ENCODE results near the gene KIAA1217. TPM values are rescaled to one million over a fixed set of nuclear protein-coding genes. Genes with fewer than 3 reads are reported as not detected.
"Not testable (repeated sequence)": the region's sequence is repeated elsewhere in the genome, so short reads cannot be mapped to it uniquely, and the experiment has no call there.

Gene KIAA1217
- polyA plus RNA-seq, 3 donors = not detected

- H3K9me3 ChIP-seq (replicated peaks in 1 of 2; ENCODE audit: control insufficient read depth in 1 of 2, insufficient read depth in 1 of 2, low read length in 2 of 2) = peaks cover 0 to 3% of the 10 kb centered on the region in 2 donors
- Mint-ChIP-seq H3K4me3 (no peak overlapping the region), H3K36me3 (no peaks in the 10 kb centered on the region), H3K9me3 (peaks cover 0 to 5% (median 0%) of the 10 kb centered on the region in 7 donors), H3K4me1 (no peaks in the 10 kb centered on the region), H3K27me3 (ENCODE audit: low read depth in 3 of 3) (peaks cover 0 to 4% (median 2%) of the 10 kb centered on the region in 3 donors), H3K27ac (no peak overlapping the region)
- H2AFZ ChIP-seq (ENCODE audit: insufficient read depth, low read depth, low read length, poor library complexity, severe bottlenecking) = no peak overlapping the region
- H3K4me3 ChIP-seq (replicated peaks in 1 of 3; ENCODE audit: low read depth in 2 of 3, low read length in 3 of 3) = no peak overlapping the region
- H3K4me2 ChIP-seq (replicated peaks; ENCODE audit: extremely low read depth, low read length, poor library complexity, severe bottlenecking) = no peak overlapping the region
- no peaks in the 10 kb centered on the region for H3K79me2 ChIP-seq (ENCODE audit: insufficient read depth, low read length)
- H4K20me1 ChIP-seq (ENCODE audit: insufficient read depth, low read length) = no peaks in the 10 kb centered on the region
- TF ChIP-seq, protein P1, sequence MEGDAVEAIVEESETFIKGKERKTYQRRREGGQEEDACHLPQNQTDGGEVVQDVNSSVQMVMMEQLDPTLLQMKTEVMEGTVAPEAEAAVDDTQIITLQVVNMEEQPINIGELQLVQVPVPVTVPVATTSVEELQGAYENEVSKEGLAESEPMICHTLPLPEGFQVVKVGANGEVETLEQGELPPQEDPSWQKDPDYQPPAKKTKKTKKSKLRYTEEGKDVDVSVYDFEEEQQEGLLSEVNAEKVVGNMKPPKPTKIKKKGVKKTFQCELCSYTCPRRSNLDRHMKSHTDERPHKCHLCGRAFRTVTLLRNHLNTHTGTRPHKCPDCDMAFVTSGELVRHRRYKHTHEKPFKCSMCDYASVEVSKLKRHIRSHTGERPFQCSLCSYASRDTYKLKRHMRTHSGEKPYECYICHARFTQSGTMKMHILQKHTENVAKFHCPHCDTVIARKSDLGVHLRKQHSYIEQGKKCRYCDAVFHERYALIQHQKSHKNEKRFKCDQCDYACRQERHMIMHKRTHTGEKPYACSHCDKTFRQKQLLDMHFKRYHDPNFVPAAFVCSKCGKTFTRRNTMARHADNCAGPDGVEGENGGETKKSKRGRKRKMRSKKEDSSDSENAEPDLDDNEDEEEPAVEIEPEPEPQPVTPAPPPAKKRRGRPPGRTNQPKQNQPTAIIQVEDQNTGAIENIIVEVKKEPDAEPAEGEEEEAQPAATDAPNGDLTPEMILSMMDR (IDR thresholded peaks at IDR 0.05) = no peak
- DNase-seq = no peak
- no peaks in the 10 kb centered on the region for H3K36me3 ChIP-seq (replicated peaks in 1 of 2; ENCODE audit: control insufficient read depth in 1 of 2, insufficient read depth in 2 of 2, low read length in 2 of 2)
- WGBS (ENCODE audit: insufficient coverage) = no CpG with 5 or more reads among the region's 6 CpGs
- no peak overlapping the region for H3K9ac ChIP-seq (ENCODE audit: insufficient read depth, low read length, poor library complexity, severe bottlenecking)
- no peaks in the 10 kb centered on the region for H3K4me1 ChIP-seq (ENCODE audit: control insufficient read depth in 1 of 2, insufficient read depth in 2 of 2, low read length in 2 of 2)
- no peak overlapping the region for H3K27ac ChIP-seq (ENCODE audit: low read depth in 1 of 2, low read length in 2 of 2)
- intact Hi-C loops (cut with micrococcal nuclease) = no loop called here
- no peaks in the 10 kb centered on the region for H3K27me3 ChIP-seq (ENCODE audit: control insufficient read depth in 2 of 2, insufficient read depth in 2 of 2, low read length in 2 of 2)
These were observed 272.3 kb downstream of the KIAA1217 start for GRCh38 chr10:24481241-24481640.

- H3K9ac ChIP-seq (ENCODE audit: insufficient read depth, low read length, poor library complexity, severe bottlenecking); H3K4me1 Mint-ChIP-seq; H3K9me3 Mint-ChIP-seq; H3K27ac ChIP-seq (ENCODE audit: low read depth in 1 of 2, low read length in 2 of 2); H3K36me3 ChIP-seq (replicated peaks in 1 of 2; ENCODE audit: control insufficient read depth in 1 of 2, insufficient read depth in 2 of 2, low read length in 2 of 2); intact Hi-C loops (cut with micrococcal nuclease); DNase-seq; H3K27me3 ChIP-seq (ENCODE audit: control insufficient read depth in 2 of 2, insufficient read depth in 2 of 2, low read length in 2 of 2); H4K20me1 ChIP-seq (ENCODE audit: insufficient read depth, low read length); H2AFZ ChIP-seq (ENCODE audit: insufficient read depth, low read depth, low read length, poor library complexity, severe bottlenecking); H3K79me2 ChIP-seq (ENCODE audit: insufficient read depth, low read length); H3K27ac Mint-ChIP-seq; H3K4me1 ChIP-seq (ENCODE audit: control insufficient read depth in 1 of 2, insufficient read depth in 2 of 2, low read length in 2 of 2); H3K9me3 ChIP-seq (replicated peaks in 1 of 2; ENCODE audit: control insufficient read depth in 1 of 2, insufficient read depth in 1 of 2, low read length in 2 of 2); H3K4me2 ChIP-seq (replicated peaks; ENCODE audit: extremely low read depth, low read length, poor library complexity, severe bottlenecking); H3K27me3 Mint-ChIP-seq (ENCODE audit: low read depth in 3 of 3); H3K4me3 Mint-ChIP-seq; H3K36me3 Mint-ChIP-seq; H3K4me3 ChIP-seq (replicated peaks in 1 of 3; ENCODE audit: low read depth in 2 of 3, low read length in 3 of 3): not testable (repeated sequence)
These were observed 273.8 kb downstream of the KIAA1217 start for GRCh38 chr10:24482713-24483112.
